HCT116 (cell line): ENCODE data around the gene C1orf141. TPM values are rescaled to one million over a fixed set of nuclear protein-coding genes. Genes with fewer than 3 reads are reported as not detected.
A peak's percentile ranks its signal among the peaks of the same experiment; 100 is the strongest.

Source experiments
- ATAC-seq: fragments of 200-7000 bp; cut with Tn5 transposase; 2 replicates; pipeline ENCODE4 v1.9.1; 2020; ENCODE audit warnings: mild to moderate bottlenecking, moderate library complexity
- BruUV-seq: library from RNA; stranded (reverse); fragments of 400-500 nt; replicated peaks from 2 replicates; lab custom pipeline; 2021; lab: Mats Ljungman, UMichigan
- CTCF ChIA-PET: fragments of 300-600 bp; sonication (Branson Sonifier 250); formaldehyde crosslinking; loops from one replicate; lab custom pipeline; 2021; ENCODE audit warnings: antibody characterized with exemption; lab: Charles Lee
- POLR2A ChIA-PET: fragments of 300-600, 350-600 bp; sonication (Branson Sonifier 250); formaldehyde crosslinking; loops from one replicate; lab custom pipeline; 2021; ENCODE audit warnings: antibody characterized with exemption; lab: Charles Lee
- RAD21 ChIA-PET, 2 experiments: fragments of 300-600 bp; sonication (Branson Sonifier 250); formaldehyde crosslinking; loops; one replicate each; lab custom pipeline; 2023; ENCODE audit warnings: low total read pairs in 2 of 2; ENCODE audit not compliant: uncharacterized antibody in 2 of 2, unreplicated experiment in 2 of 2, low non-redundant PET in 1 of 2; lab: Charles Lee
- DNase-seq: peaks from one replicate; pipeline ENCODE4 v3.0.0-alpha.2; 2010; ENCODE audit warnings: low read depth, low spot score
- H2AFZ ChIP-seq: fragments of 200-600 bp; shearing (Covaris generic), sonication (generic); 2 replicates; pipeline ENCODE4 v1.6.1; 2017; ENCODE audit warnings: low read depth, mixed run types, mixed read lengths, antibody characterized with exemption, low read length; ENCODE audit not compliant: poor library complexity, severe bottlenecking
- H3K27ac ChIP-seq: 2 replicates; pipeline ENCODE4 v1.5.1; 2012; ENCODE audit warnings: low read depth, low read length
- H3K27me3 ChIP-seq: fragments of 200-600 bp; sonication (generic); 2 replicates; pipeline ENCODE4 v1.6.1; 2016; ENCODE audit warnings: mixed run types, low read length, mixed read lengths; ENCODE audit not compliant: insufficient read depth
- H3K36me3 ChIP-seq, 2 experiments: fragments of 200-500 bp in 1 of 2; fragments of 200-600 bp in 1 of 2; sonication (Bioruptor generic) in 1 of 2; sonication (generic) in 1 of 2; 2 replicates each; pipeline versions ENCODE4 v1.5.1 to v1.6.1; 2014 to 2016; ENCODE audit warnings: low read length in 2 of 2, inconsistent platforms in 1 of 2, mixed read lengths in 1 of 2, mixed run types in 1 of 2; ENCODE audit not compliant: insufficient read depth in 2 of 2, control insufficient read depth in 1 of 2
- H3K4me1 ChIP-seq, 2 experiments: fragments of 200-600 bp in 1 of 2; sonication (generic) in 1 of 2; 2 replicates each; pipeline versions ENCODE4 v1.5.1 to v1.6.1; 2012 to 2017; ENCODE audit warnings: low read length in 2 of 2, inconsistent platforms in 1 of 2, mild to moderate bottlenecking in 1 of 2, mixed read lengths in 1 of 2, mixed run types in 1 of 2, moderate library complexity in 1 of 2; ENCODE audit not compliant: insufficient read depth in 2 of 2, control insufficient read depth in 1 of 2
- H3K4me2 ChIP-seq: fragments of 200-600 bp; sonication (generic); 2 replicates; pipeline ENCODE4 v1.6.1; 2017; ENCODE audit warnings: mixed run types, low read length, mixed read lengths
- H3K4me3 ChIP-seq, 2 experiments: fragments of 200-600 bp in 1 of 2; sonication (generic) in 1 of 2; replicated peaks in 1 of 2; 2 replicates each; pipeline ENCODE4 v1.5.1; 2011 to 2016; ENCODE audit warnings: low read length in 2 of 2, control low read depth in 1 of 2, low read depth in 1 of 2, mild to moderate bottlenecking in 1 of 2, mixed read lengths in 1 of 2, mixed run types in 1 of 2
- H3K79me2 ChIP-seq: fragments of 200-600 bp; sonication (generic); 2 replicates; pipeline ENCODE4 v1.6.1; 2017; ENCODE audit warnings: mild to moderate bottlenecking, mixed run types, low read length, moderate library complexity, mixed read lengths; ENCODE audit not compliant: insufficient read depth
- H3K9ac ChIP-seq: fragments of 200-600 bp; sonication (generic); 2 replicates; pipeline ENCODE4 v1.6.1; 2016; ENCODE audit warnings: low read length, mixed read lengths
- H3K9me2 ChIP-seq: fragments of 200-600 bp; sonication (generic), shearing (Covaris generic); 2 replicates; pipeline ENCODE4 v1.6.1; 2017; ENCODE audit warnings: mixed run types, mild to moderate bottlenecking, moderate library complexity; ENCODE audit not compliant: insufficient read depth
- H3K9me3 ChIP-seq, 2 experiments: fragments of 200-500 bp in 1 of 2; fragments of 200-600 bp in 1 of 2; sonication (Bioruptor generic) in 1 of 2; sonication (generic) in 1 of 2; 2 replicates each; pipeline ENCODE4 v1.6.1; 2014 to 2017; ENCODE audit warnings: low read length in 2 of 2, mixed read lengths in 2 of 2, inconsistent platforms in 1 of 2, low read depth in 1 of 2, mild to moderate bottlenecking in 1 of 2, mixed run types in 1 of 2, moderate library complexity in 1 of 2; ENCODE audit not compliant: control insufficient read depth in 1 of 2, insufficient read depth in 1 of 2
- H4K20me1 ChIP-seq: fragments of 200-600 bp; sonication (generic), shearing (Covaris generic); 2 replicates; pipeline ENCODE4 v1.6.1; 2017; ENCODE audit warnings: mixed run types, mild to moderate bottlenecking, moderate library complexity; ENCODE audit not compliant: insufficient read depth
- CBX3 ChIP-seq: IDR thresholded peaks from 2 replicates; pipeline ENCODE4 v1.6.1; 2012; ENCODE audit warnings: low read depth
- CEBPB ChIP-seq: IDR thresholded peaks from 2 replicates; pipeline ENCODE4 v1.6.1; 2012; ENCODE audit warnings: low read depth
- CTCF ChIP-seq, 3 experiments: fragments of 200-600 bp in 1 of 3; sonication (generic) in 1 of 3; IDR thresholded peaks in 2 of 3; conservative IDR thresholded peaks in 1 of 3; 2 replicates each; pipeline ENCODE4 v1.5.1; 2012 to 2017; ENCODE audit warnings: low read depth in 2 of 3, low read length in 2 of 3, antibody characterized with exemption in 1 of 3, borderline replicate concordance in 1 of 3, control low read depth in 1 of 3, mild to moderate bottlenecking in 1 of 3, mixed read lengths in 1 of 3, mixed run types in 1 of 3, moderate library complexity in 1 of 3; ENCODE audit not compliant: insufficient read depth in 1 of 3
- EZH2phosphoT487 ChIP-seq: fragments of 200-600 bp; IDR thresholded peaks from 2 replicates; pipeline ENCODE4 v1.6.1; 2018; ENCODE audit warnings: antibody characterized with exemption, borderline replicate concordance
- FOSL1 ChIP-seq: IDR thresholded peaks from 2 replicates; pipeline ENCODE4 v1.6.1; 2012; ENCODE audit warnings: low read depth
- JUND ChIP-seq: IDR thresholded peaks from 2 replicates; pipeline ENCODE4 v1.6.1; 2012
- MAX ChIP-seq: IDR thresholded peaks from 2 replicates; pipeline ENCODE4 v1.6.1; 2012
- SP1 ChIP-seq: IDR thresholded peaks from 2 replicates; pipeline ENCODE4 v1.6.1; 2012; ENCODE audit warnings: low read depth
- SRF ChIP-seq: IDR thresholded peaks from 2 replicates; pipeline ENCODE4 v1.6.1; 2012; ENCODE audit warnings: low read depth
- YY1 ChIP-seq: IDR thresholded peaks from 2 replicates; pipeline ENCODE4 v1.6.1; 2011; ENCODE audit warnings: low read length, low read depth, moderate library complexity, mild to moderate bottlenecking; ENCODE audit not compliant: insufficient replicate concordance; ENCODE audit errors: extremely low read depth
- intact Hi-C: fragments of 100-400 bp; cut with micrococcal nuclease; formaldehyde crosslinking; loops from 2 replicates; pipeline ENCODE4 v1.10.0; 2022
- total RNA-seq: library from RNA; stranded (reverse); gene quantifications from one replicate; pipeline ENCODE4 v1.2.1, GENCODE V29; 2021; ENCODE audit not compliant: unreplicated experiment

Gene C1orf141
- total RNA-seq, 1 experiment from 2014 or later = not detected

DNA sequence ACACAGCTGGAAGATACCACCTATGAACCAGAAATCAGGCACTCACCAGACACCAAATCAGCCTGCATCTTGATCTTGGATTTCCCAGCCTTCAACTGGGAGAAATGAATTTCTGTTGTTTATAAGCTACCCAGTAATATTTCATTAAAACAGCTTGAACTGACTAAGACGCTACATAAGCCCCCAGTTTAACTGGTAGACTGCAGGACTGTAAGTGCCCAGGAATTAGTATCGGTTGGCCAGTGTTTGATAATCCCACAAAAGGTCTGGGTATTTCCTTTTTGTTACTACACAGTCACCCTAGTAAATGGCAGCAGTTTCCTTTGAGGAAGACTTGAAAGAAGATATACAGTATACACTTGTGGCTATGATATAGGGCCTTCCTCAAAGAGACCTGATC, 73.5 kb downstream of the C1orf141 start:
- Histone ChIP-seq H4K20me1 (no peaks in the 10 kb centered on the region), H3K9ac (no peak overlapping the region), H3K36me3 (no peaks in the 10 kb centered on the region), H3K27me3 (no peaks in the 10 kb centered on the region), H3K4me1 (peaks cover 7 to 25% of the 10 kb centered on the region in 2 experiments; a peak in 2 of 4 replicates), H2AFZ (peak overlapping the region; percentile 75), H3K4me2 (peak overlapping the region; percentile 49)
- DNase-seq = no peak
- ChIA-PET POLR2A (interaction anchor here (0.6 kb wide), 1 partner anchor 60 kb away, joined by 3 read pairs; no protein-coding TSS in a partner anchor), CTCF (no interaction called here), RAD21 (no interaction called here)
- TF ChIP-seq MAX (no peak), EZH2phosphoT487 (no peak), SRF (no peak), JUND (no peak)
- TF ChIP-seq, all 23 proteins: peak for 0
- intact Hi-C loops = no loop called here
- Histone ChIP-seq H3K4me3 (no peak overlapping the region), H3K9me3 (no peaks in the 10 kb centered on the region), H3K9me2 (no peaks in the 10 kb centered on the region), H3K79me2 (no peaks in the 10 kb centered on the region), H3K27ac (no peak overlapping the region)
- no peak for ATAC-seq
- BruUV-seq = no TSS peak

- ATAC-seq = peak; percentile 89
- Histone ChIP-seq H3K4me1 (peaks cover 7 to 25% of the 10 kb centered on the region in 2 experiments; a peak in 2 of 4 replicates), H3K4me3 (no peak overlapping the region), H3K9me2 (no peaks in the 10 kb centered on the region), H3K9ac (no peak overlapping the region), H4K20me1 (no peaks in the 10 kb centered on the region), H3K27me3 (no peaks in the 10 kb centered on the region), H3K9me3 (no peaks in the 10 kb centered on the region)
- ChIA-PET RAD21 (no interaction called here), POLR2A (interaction anchor here (0.6 kb wide), 1 partner anchor 60 kb away, joined by 3 read pairs; no protein-coding TSS in a partner anchor), CTCF (no interaction called here)
- BruUV-seq = no TSS peak
- TF ChIP-seq CEBPB (peak; percentile 94), SP1 (peak; percentile 68), CBX3 (no peak), FOSL1 (peak; percentile 86), JUND (peak; percentile 93), YY1 (peak; percentile 10), CTCF (IDR thresholded peaks at IDR 0.05 in 2 of 3, conservative IDR thresholded peaks at IDR 0.05 in 1 of 3; ENCODE audit: borderline replicate concordance in 1 of 3, insufficient read depth in 1 of 3, low read depth in 2 of 3, low read length in 2 of 3) (no peak), MAX (peak; percentile 58)
- TF ChIP-seq, all 23 proteins: peak for 6
- Histone ChIP-seq H3K79me2 (no peaks in the 10 kb centered on the region), H3K27ac (no peak overlapping the region), H3K4me2 (peak overlapping the region; percentile 49), H3K36me3 (no peaks in the 10 kb centered on the region), H2AFZ (peak overlapping the region; percentile 75)
- DNase-seq = peak; percentile 68
- intact Hi-C loops = no loop called here
These were observed 74.0 kb downstream of the C1orf141 start for GRCh38 chr1:67060811-67061218.
